GM08714 (cell line): Measurements from ENCODE around the gene SELENOF.

Experiments
- H3K4me3 ChIP-seq: fragments of 200-500 bp; sonication (Bioruptor generic); 2 replicates; pipeline ENCODE4 v1.5.1; 2014; ENCODE audit warnings: mild to moderate bottlenecking, low read length, inconsistent platforms
- ZNF274 ChIP-seq: IDR thresholded peaks from 2 replicates; pipeline ENCODE4 v1.6.1; 2012; ENCODE audit warnings: mild to moderate bottlenecking, low read depth, low read length

Gene SELENOF

DNA sequence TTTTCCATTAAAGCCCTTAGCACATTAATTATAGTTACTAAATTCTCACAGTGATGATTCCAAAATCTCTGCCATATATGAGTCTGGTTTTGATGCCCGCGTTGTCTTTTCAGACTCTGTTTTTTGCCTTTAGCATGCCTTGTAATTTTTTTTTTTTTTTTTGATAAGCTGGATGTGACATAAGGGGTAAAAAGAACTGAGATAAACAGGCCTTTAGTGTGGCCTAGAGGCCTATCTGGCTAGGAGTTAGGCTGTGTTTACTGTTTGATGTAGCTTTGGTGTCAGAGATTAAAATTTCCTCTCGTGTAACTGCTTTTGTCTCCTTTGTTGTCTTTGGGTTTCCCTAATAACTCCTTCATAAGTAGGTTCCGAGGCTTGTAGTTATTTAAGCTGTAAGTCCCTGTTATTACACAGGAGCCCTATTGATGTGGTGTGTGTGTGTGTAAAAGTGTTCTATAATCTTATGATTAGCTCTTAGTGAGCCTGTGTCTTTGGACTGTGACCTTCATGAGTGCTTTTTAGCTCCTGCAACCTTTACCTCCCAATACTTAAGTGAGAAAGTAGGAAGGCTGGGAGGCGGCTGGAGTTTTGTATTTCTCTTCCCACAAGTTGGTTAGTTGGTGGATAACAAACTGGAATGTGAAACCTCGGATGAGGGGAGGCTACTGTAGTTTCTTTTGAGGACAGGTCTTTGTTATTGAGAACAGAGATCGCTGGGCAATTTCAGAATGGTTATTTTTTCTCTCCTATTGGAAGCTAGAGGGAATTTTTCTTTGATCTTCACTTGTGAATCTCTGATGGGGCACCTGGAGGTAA lies 19.8 kb upstream of the SELENOF start:
- TF ChIP-seq ZNF274, result no peak
- H3K4me3 ChIP-seq, result no peak overlapping the region

DNA sequence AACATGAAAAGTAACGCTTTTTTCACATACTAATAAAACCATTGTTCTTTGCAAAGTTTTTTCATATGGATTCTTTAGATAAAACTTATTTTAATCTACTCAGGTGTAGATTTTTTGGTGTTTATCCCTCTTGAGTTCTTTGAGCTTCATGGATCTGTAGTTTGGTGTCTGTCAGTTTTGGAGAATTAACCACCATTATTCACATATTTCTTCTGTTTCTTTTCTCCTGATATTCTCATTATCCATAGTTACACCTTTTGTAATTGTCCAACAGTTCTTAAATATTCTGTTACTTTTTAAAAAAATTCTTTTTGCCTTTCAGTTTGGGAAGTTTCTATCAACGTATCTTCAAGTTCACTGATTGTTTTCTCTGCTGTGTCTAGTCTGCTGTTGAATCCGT lies 19.1 kb upstream of the SELENOF start:
- H3K4me3 ChIP-seq, result no peak overlapping the region
- TF ChIP-seq ZNF274, result no peak

GRCh38 chr1:86928819-86929218 lies 14.9 kb upstream of the SELENOF start:
- TF ChIP-seq ZNF274, result no peak
- no peak overlapping the region for H3K4me3 ChIP-seq

GRCh38 chr1:86926883-86927282 lies 13.0 kb upstream of the SELENOF start:
- TF ChIP-seq ZNF274, result no peak
- H3K4me3 ChIP-seq, result no peak overlapping the region

DNA sequence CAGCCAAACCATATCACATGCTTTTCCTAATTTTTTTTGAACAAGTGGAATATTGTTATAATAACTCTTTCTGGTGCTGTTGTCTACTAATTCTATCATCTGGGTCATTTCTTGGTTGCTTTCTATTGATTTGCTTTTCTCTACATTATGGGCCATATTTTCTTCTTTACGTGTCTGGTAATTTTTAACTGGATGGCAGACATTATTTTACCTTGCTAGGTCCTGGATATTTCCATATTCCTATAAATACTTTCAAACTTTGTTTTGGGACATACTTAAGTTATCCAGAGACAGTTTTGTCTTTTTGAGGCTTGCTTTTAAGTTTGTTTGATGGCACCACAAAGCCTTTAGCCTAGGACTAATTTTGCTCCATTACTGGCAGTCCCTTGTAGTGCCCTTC lies 11.8 kb upstream of the SELENOF start:
- no peak overlapping the region for H3K4me3 ChIP-seq
- TF ChIP-seq ZNF274, result no peak

DNA sequence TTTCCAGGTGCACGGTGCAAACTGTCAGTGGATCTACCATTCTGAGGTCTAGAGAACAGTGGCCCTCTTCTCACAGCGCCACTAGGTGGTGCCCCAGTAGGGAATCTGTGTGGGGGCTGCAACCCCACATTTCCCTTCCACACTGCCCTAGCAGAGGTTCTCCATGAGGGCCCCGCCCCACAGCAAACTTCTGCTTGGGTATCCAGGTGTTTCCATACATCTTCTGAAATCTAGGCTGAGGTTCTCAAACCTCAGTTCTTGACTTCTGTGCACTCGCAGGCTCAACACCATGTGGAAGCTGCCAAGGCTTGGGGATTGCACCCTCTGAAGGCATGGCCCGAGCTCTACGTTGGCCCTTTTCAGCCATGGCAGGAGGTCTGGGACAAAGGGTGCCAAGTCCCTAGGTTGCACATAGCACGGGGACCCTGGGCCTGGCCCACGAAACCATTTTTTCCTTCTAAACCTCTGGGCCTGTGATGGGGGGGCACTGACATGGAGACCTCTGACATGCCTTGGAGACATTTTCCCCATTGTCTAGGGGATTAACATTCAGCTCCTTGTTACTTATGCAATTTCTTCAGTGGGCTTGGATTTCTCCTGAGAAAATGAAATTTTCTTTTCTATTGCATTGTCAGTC lies 10.5 kb upstream of the SELENOF start:
- TF ChIP-seq ZNF274, result no peak

GRCh38 chr1:86922445-86922844 lies 8.5 kb upstream of the SELENOF start:
- TF ChIP-seq ZNF274, result no peak
- no peak overlapping the region for H3K4me3 ChIP-seq

More for the DNA sequence above, 10.5 kb upstream of the SELENOF start:
- no peak overlapping the region for H3K4me3 ChIP-seq

- TF ChIP-seq ZNF274, result no peak
- no peak overlapping the region for H3K4me3 ChIP-seq
Observed at GRCh38 chr1:86916752-86917151, 2.8 kb upstream of the SELENOF start.

DNA sequence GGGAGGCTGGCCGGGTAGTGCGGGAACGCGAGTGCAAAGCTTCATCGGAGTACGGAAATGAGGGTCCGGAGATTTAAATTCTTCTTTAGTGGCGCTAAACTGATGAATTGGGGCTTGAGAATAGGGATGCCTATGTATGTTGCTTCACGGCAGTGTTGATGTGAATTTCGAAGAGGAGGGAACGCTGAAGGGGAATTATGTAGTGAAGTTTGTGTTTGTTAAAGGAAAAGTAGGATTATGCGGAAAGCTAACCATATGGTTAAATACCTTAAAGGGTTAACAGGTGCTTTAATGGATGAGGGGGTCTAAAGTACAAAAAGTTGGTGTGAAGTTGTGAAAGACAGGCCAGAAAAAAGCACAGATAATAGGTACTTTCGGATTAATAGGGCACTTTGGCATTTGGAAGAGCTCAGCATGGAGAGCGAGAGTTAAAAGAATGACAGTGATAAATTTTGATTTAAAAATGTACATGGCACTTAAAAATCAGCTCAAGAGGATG lies 1.9 kb upstream of the SELENOF start:
- TF ChIP-seq ZNF274, result no peak
- H3K4me3 ChIP-seq, result peak overlapping the region; percentile 65

GRCh38 chr1:86914998-86915736 lies 1.2 kb upstream of the SELENOF start:
- H3K4me3 ChIP-seq, result peak overlapping the region; percentile 65
- TF ChIP-seq ZNF274, result no peak

DNA sequence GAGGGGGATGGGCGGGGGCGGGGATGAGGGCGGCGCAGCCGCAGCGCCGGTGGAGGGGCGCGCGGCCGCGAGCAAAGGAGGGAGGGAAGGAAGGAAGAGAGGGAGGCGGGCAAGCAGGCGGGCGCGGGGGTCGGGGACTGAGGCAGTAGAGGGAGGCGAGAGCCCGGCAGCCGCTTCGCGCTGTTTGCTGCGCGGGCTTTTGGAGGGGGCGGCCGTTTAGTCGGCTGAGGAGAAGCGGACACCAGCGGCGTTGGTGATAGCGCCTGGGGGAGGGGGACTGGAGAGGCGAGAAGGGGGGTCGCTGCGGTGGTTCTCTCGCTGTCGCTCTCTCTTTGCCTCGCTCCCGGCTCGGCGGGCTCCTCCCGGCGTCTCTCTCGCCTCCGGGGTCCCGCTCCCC lies 673 bp upstream of the SELENOF start, which contains the start of gene HS2ST1:
Gene HS2ST1, plus strand, starts transcription at position 35 of the 397 bp plus-strand sequence.
- peak within 1 kb of the TSS; percentile 99 for H3K4me3 ChIP-seq
- TF ChIP-seq ZNF274, result no peak

DNA sequence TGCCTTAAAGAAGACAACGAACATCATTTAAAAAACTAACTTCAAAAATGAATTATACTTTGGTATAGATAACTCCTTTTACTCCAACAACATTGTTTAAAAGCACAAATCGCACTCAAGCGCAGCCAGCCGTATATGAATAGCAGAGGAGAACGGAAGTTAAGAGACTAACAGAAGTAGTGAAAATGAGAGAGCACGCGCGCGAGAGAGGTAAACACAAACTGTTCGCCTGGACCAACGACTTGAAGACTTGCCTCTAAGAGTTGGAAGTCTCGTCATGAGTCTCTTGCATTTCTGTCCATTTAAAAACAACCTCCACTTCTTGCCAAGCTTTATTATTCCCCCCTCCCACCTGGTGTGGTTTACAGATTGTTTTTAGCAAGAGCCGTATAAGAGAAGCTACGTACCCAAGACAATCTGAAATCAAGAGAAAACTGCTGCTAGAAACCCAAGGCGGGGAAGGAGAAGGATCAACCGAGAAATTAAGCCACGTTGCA lies 479 bp downstream of the SELENOF start:
- H3K4me3 ChIP-seq, result peak overlapping the region; percentile 99
- no peak for TF ChIP-seq ZNF274

DNA sequence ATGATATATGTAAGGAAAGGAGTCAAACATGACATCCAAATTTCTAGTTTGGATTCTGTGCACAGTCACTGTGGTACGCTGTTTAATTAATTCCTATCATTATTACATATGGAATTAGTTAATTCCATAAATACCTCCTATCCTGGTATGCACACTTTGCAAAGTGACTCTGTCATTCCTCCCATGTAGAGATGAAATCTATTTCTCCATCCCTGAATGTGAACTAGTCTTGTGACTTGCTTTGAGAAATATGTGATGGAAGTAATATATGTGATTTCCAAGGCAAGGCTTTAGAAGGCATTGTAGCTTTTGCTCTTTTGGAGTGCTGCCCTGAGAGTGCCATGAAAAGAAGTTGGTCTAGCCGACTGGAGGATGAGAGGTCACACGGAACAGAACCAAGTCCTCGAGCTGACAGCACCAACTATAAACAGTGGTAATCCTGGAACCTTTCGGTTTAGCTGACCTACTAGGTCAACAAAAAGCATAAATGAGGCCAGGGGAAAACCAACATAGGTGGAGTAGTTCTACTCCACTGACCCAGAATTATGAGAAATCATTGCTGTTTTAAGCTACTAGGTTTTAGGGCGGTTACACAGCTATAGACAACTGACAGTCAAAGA lies 1.5 kb downstream of the SELENOF start:
- no peak for TF ChIP-seq ZNF274
- H3K4me3 ChIP-seq, result peak overlapping the region; percentile 99

GRCh38 chr1:86906419-86906818 lies 7.5 kb downstream of the SELENOF start:
- no peak for TF ChIP-seq ZNF274
- H3K4me3 ChIP-seq, result no peak overlapping the region
